Keratinocyte (primary cell): ENCODE results near the gene CANT1. TPM values are rescaled to one million over a fixed set of nuclear protein-coding genes. Genes with fewer than 3 reads are reported as not detected.

ENCODE experiments used
- DNase-seq: peaks from one replicate; pipeline ENCODE4 v3.0.0-alpha.2; 2011; ENCODE audit warnings: low read depth, missing footprints, low spot score
- FAIRE-seq: peaks from 2 replicates; lab custom pipeline; 2011; peaks lifted over from hg19 to GRCh38; lab: Jason Lieb, UNC
- H2AFZ ChIP-seq: 2 replicates; pipeline ENCODE4 v1.6.0; 2012; ENCODE audit warnings: low read length, control low read depth, inconsistent platforms; ENCODE audit not compliant: control insufficient read depth
- H3K27ac ChIP-seq: 2 replicates; pipeline ENCODE4 v1.5.1; 2011; ENCODE audit warnings: low read length; ENCODE audit not compliant: control insufficient read depth, insufficient read depth
- H3K27me3 ChIP-seq: 3 replicates; pipeline ENCODE4 v1.6.0; 2011; ENCODE audit warnings: low read length; ENCODE audit not compliant: control insufficient read depth, insufficient read depth; ENCODE audit errors: extremely low read depth
- H3K36me3 ChIP-seq, 2 experiments: 2 replicates in 1 of 2; 3 replicates in 1 of 2; pipeline ENCODE4 v1.5.1; 2011; ENCODE audit warnings: low read length in 2 of 2, mild to moderate bottlenecking in 1 of 2; ENCODE audit not compliant: control insufficient read depth in 2 of 2, insufficient read depth in 2 of 2; ENCODE audit errors: extremely low read depth in 1 of 2
- H3K4me1 ChIP-seq: 3 replicates; pipeline ENCODE4 v1.5.1; 2011; ENCODE audit warnings: low read length; ENCODE audit not compliant: control insufficient read depth, insufficient read depth; ENCODE audit errors: extremely low read depth
- H3K4me2 ChIP-seq: 3 replicates; pipeline ENCODE4 v1.6.0; 2011; ENCODE audit warnings: low read depth, low read length; ENCODE audit not compliant: control insufficient read depth, insufficient read depth; ENCODE audit errors: extremely low read depth
- H3K4me3 ChIP-seq, 3 experiments: fragments of 200-600 bp in 1 of 3; sonication (generic) in 1 of 3; 2 replicates in 2 of 3; 3 replicates in 1 of 3; pipeline ENCODE4 v1.5.1; 2011 to 2016; ENCODE audit warnings: low read length in 3 of 3, mild to moderate bottlenecking in 3 of 3, control low read depth in 2 of 3, inconsistent platforms in 1 of 3, low read depth in 1 of 3, mixed read lengths in 1 of 3, mixed run types in 1 of 3, moderate library complexity in 1 of 3; ENCODE audit not compliant: control insufficient read depth in 2 of 3, insufficient read depth in 2 of 3; ENCODE audit errors: extremely low read depth in 1 of 3
- H3K79me2 ChIP-seq: 2 replicates; pipeline ENCODE4 v1.6.0; 2012; ENCODE audit warnings: low read length; ENCODE audit not compliant: control insufficient read depth, insufficient read depth
- H3K9ac ChIP-seq: 3 replicates; pipeline ENCODE4 v1.6.0; 2011; ENCODE audit warnings: low read length; ENCODE audit not compliant: control insufficient read depth, insufficient read depth; ENCODE audit errors: extremely low read depth
- H3K9me1 ChIP-seq: 3 replicates; pipeline ENCODE4 v1.6.0; 2011; ENCODE audit warnings: low read length; ENCODE audit not compliant: control insufficient read depth, insufficient read depth; ENCODE audit errors: extremely low read depth
- H3K9me3 ChIP-seq: 2 replicates; pipeline ENCODE4 v1.5.1; 2012; ENCODE audit warnings: low read depth, low read length; ENCODE audit not compliant: control insufficient read depth
- H4K20me1 ChIP-seq: 3 replicates; pipeline ENCODE4 v1.6.0; 2011; ENCODE audit warnings: low read length; ENCODE audit not compliant: control insufficient read depth, insufficient read depth; ENCODE audit errors: extremely low read depth
- EZH2 ChIP-seq: IDR thresholded peaks from one replicate; pipeline ENCODE4 v1.6.1; 2012; ENCODE audit warnings: inconsistent platforms, mild to moderate bottlenecking, low read length, moderate library complexity
- dilution Hi-C: fragments of 300-500 bp; cut with MboI; formaldehyde crosslinking; loops from one replicate; pipeline ENCODE4 v1.7.0; 2020; ENCODE audit warnings: low sequenced_read_pairs; ENCODE audit not compliant: extremely low pct_ligation_motif_present
- polyA plus RNA-seq, 5 experiments: library from polyadenylated mRNA; depleted of rRNA in 3 of 5; stranded (reverse) in 3 of 5; stranded (forward) in 1 of 5; unstranded in 1 of 5; fragments of >200 nt; gene quantifications; 1 replicate in 1 of 5; 2 replicates in 3 of 5; 3 replicates in 1 of 5; pipeline versions ENCODE4 v1.2.1 to v1.2.3, GENCODE V29; 2011 to 2012; ENCODE audit warnings: missing spikeins in 2 of 5, low read depth in 1 of 5, low replicate concordance in 1 of 5
- TF ChIP-seq, protein P1 (sequence below), 3 experiments: IDR thresholded peaks in 1 of 3; conservative IDR thresholded peaks in 1 of 3; optimal IDR thresholded peaks in 1 of 3; 2 replicates in 2 of 3; 3 replicates in 1 of 3; pipeline versions ENCODE3 to v1.5.1; 2011; ENCODE audit warnings: low read length in 3 of 3, mild to moderate bottlenecking in 3 of 3, moderate library complexity in 2 of 3, control low read depth in 1 of 3, inconsistent platforms in 1 of 3; ENCODE audit not compliant: insufficient read depth in 2 of 3; ENCODE audit errors: extremely low read depth in 1 of 3

Gene CANT1
- polyA plus RNA-seq, 1 donor (not counting 4 experiments of a cell fraction or from before 2014, with no cell fraction given): 53.2 TPM

DNA sequence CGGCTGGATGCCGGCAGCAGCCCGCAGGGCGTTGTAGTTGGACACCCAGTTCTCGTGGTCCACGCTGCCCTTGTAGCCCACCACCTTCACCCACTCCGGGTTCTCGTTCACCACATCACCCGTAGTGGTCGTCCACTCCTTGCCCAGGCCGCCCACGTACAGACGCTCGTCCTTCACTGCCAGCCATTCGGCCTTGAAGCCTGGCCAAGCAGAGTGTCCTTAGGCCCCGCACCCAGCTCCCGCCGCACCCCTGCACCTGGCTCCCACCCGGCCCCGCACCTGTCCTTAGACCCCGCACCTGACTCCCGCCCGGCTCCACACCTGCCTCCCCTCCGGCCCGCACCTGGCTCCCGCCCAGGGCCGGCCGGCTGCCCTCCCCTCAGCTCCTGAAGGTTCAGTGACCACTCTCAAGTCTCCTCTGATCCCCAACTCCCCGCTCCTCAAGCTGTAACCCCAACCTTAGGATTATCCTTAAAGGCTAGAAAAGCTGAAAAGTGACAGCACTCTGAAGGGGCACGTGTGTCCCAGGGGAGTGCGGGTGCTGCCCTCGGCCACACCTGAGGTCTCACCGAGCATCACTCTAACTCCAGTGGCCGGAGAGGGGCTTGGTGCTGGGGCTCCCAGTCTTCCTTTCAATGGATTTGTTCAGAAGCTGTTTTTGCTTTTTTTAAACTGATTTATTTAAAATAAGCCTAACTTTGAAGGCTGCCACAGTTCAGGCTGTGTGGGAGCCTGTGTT lies 14.4 kb downstream of the CANT1 start:
- peaks cover 58% of the 10 kb centered on the region for H3K79me2 ChIP-seq

DNA sequence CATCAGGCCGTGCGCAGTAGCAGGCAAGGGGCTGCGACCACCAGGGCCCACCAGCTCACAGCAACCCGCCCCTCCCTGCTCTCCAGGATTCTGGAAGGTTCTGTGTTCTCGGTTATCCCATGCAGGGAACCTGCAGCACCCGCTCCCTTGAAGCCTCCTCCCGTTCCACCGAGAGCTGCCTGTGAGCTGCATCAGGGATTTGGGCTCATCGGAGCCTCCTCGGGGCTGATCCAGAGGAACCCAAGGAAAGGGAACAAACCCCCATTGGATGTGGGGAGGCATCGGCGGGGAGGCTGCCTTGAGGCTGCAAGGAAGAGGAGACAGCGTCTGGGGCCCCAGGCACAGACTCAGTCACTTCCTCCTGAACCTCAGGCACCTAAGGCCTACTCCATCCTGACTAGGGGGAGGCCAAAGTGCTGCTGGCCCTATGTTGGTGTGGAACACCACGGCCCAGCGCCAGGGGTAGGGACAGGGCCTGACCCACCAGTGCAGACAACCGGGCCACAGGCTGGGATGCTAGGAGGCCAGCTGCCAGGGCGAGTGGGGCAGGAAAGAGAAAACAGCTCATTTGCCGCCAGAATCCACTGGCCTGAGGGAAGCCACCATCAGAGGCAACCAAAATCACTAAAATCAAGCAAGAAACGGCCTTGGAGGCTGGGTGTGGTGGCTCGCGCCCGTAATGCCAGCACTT lies 15.4 kb downstream of the CANT1 start:
- H3K4me3 ChIP-seq: no peak overlapping the region
- H3K4me1 ChIP-seq: peaks cover 19% of the 10 kb centered on the region
- no peak overlapping the region for H3K9ac ChIP-seq
- TF ChIP-seq EZH2: no peak
- TF ChIP-seq, protein P1, sequence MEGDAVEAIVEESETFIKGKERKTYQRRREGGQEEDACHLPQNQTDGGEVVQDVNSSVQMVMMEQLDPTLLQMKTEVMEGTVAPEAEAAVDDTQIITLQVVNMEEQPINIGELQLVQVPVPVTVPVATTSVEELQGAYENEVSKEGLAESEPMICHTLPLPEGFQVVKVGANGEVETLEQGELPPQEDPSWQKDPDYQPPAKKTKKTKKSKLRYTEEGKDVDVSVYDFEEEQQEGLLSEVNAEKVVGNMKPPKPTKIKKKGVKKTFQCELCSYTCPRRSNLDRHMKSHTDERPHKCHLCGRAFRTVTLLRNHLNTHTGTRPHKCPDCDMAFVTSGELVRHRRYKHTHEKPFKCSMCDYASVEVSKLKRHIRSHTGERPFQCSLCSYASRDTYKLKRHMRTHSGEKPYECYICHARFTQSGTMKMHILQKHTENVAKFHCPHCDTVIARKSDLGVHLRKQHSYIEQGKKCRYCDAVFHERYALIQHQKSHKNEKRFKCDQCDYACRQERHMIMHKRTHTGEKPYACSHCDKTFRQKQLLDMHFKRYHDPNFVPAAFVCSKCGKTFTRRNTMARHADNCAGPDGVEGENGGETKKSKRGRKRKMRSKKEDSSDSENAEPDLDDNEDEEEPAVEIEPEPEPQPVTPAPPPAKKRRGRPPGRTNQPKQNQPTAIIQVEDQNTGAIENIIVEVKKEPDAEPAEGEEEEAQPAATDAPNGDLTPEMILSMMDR (optimal IDR thresholded peaks at IDR 0.05 in 1 of 3, IDR thresholded peaks at IDR 0.05 in 1 of 3, conservative IDR thresholded peaks at IDR 0.05 in 1 of 3; ENCODE audit: extremely low read depth in 1 of 3, insufficient read depth in 2 of 3, low read length in 3 of 3): no peak
- no peak for FAIRE-seq
- H3K4me2 ChIP-seq: no peak overlapping the region
- dilution Hi-C loops: no loop called here
- no peaks in the 10 kb centered on the region for H3K27me3 ChIP-seq
- H3K79me2 ChIP-seq: peaks cover 53% of the 10 kb centered on the region
- no peaks in the 10 kb centered on the region for H3K9me3 ChIP-seq
- peaks cover 49 to 57% of the 10 kb centered on the region in 2 experiments for H3K36me3 ChIP-seq
- DNase-seq: no peak
- no peak overlapping the region for H2AFZ ChIP-seq
- peaks cover 12% of the 10 kb centered on the region for H4K20me1 ChIP-seq
- no peak overlapping the region for H3K27ac ChIP-seq
- peaks cover 5% of the 10 kb centered on the region for H3K9me1 ChIP-seq

More for the DNA sequence above, 14.4 kb downstream of the CANT1 start:
- FAIRE-seq (no peak), DNase-seq (no peak)
- no peaks in the 10 kb centered on the region for H3K27me3 ChIP-seq
- H3K9me3 ChIP-seq: no peaks in the 10 kb centered on the region
- H4K20me1 ChIP-seq: peaks cover 12% of the 10 kb centered on the region
- H3K9ac ChIP-seq: no peak overlapping the region
- dilution Hi-C loops: no loop called here
- peaks cover 20% of the 10 kb centered on the region for H3K4me1 ChIP-seq
- no peak overlapping the region for H3K4me3 ChIP-seq
- no peak overlapping the region for H3K4me2 ChIP-seq
- peaks cover 51 to 62% of the 10 kb centered on the region in 2 experiments for H3K36me3 ChIP-seq
- TF ChIP-seq EZH2: no peak
- TF ChIP-seq, protein P1 (optimal IDR thresholded peaks at IDR 0.05 in 1 of 3, IDR thresholded peaks at IDR 0.05 in 1 of 3, conservative IDR thresholded peaks at IDR 0.05 in 1 of 3; ENCODE audit: extremely low read depth in 1 of 3, insufficient read depth in 2 of 3, low read length in 3 of 3): no peak
- H3K9me1 ChIP-seq: peaks cover 5% of the 10 kb centered on the region
- no peak overlapping the region for H3K27ac ChIP-seq
- no peak overlapping the region for H2AFZ ChIP-seq
